GM23338 (cell line): ENCODE data around the gene SUSD2. TPM values are rescaled to one million over a fixed set of nuclear protein-coding genes. Genes with fewer than 3 reads are reported as not detected.

Experiments used
- ATAC-seq: fragments of 200-7000 bp; cut with Tn5 transposase; 3 replicates; pipeline ENCODE4 v1.9.1; 2020
- DNase-seq: peaks from one replicate; pipeline ENCODE4 v3.0.0-alpha.2; 2015; ENCODE audit warnings: low spot score
- H2AFZ ChIP-seq: fragments of 200-600 bp; sonication (generic); 2 replicates; pipeline ENCODE4 v1.8.0; 2016; ENCODE audit warnings: antibody characterized with exemption, mild to moderate bottlenecking, moderate library complexity
- H3F3A ChIP-seq: fragments of 200-600 bp; sonication (generic); replicated peaks from 2 replicates; pipeline ENCODE4 v1.8.0; 2017; ENCODE audit warnings: antibody characterized with exemption, mixed run types, low read depth
- H3K27ac ChIP-seq: fragments of 200-600 bp; sonication (generic); 2 replicates; pipeline ENCODE4 v1.6.1; 2016; ENCODE audit warnings: low read depth
- H3K27me3 ChIP-seq: fragments of 200-600 bp; sonication (generic); 2 replicates; pipeline ENCODE4 v1.8.0; 2016; ENCODE audit warnings: mild to moderate bottlenecking, mixed run types, moderate library complexity; ENCODE audit not compliant: insufficient read depth
- H3K36me3 ChIP-seq: fragments of 200-600 bp; sonication (generic); 2 replicates; pipeline ENCODE4 v1.8.0; 2016; ENCODE audit warnings: mild to moderate bottlenecking; ENCODE audit not compliant: insufficient read depth
- H3K4me1 ChIP-seq: fragments of 200-600 bp; sonication (generic); 2 replicates; pipeline ENCODE4 v1.8.0; 2016; ENCODE audit warnings: mild to moderate bottlenecking, moderate library complexity; ENCODE audit not compliant: insufficient read depth
- H3K4me2 ChIP-seq: fragments of 200-600 bp; sonication (generic); 2 replicates; pipeline ENCODE4 v1.7.1; 2017; ENCODE audit warnings: mixed run types
- H3K4me3 ChIP-seq: fragments of 200-600 bp; sonication (generic); 2 replicates; pipeline ENCODE4 v1.6.1; 2016; ENCODE audit warnings: mixed run types
- H3K79me2 ChIP-seq: fragments of 200-600 bp; sonication (generic); replicated peaks from 2 replicates; pipeline ENCODE4 v1.8.0; 2017; ENCODE audit warnings: mild to moderate bottlenecking; ENCODE audit not compliant: insufficient read depth
- H3K9me2 ChIP-seq: fragments of 200-600 bp; sonication (generic); 2 replicates; pipeline ENCODE4 v1.8.0; 2017; ENCODE audit not compliant: insufficient read depth
- H4K20me1 ChIP-seq: fragments of 200-600 bp; sonication (generic); replicated peaks from 2 replicates; pipeline ENCODE4 v1.8.0; 2017; ENCODE audit warnings: mild to moderate bottlenecking; ENCODE audit not compliant: insufficient read depth
- H3K27ac Mint-ChIP-seq: 2 replicates; pipeline ENCODE4 v1.8.0; 2020; ENCODE audit warnings: inconsistent platforms, mild to moderate bottlenecking, moderate library complexity, mixed read lengths
- H3K27me3 Mint-ChIP-seq: 3 replicates; pipeline ENCODE4 v1.8.0; 2022; ENCODE audit warnings: low read depth, mild to moderate bottlenecking, moderate library complexity, mixed read lengths, inconsistent platforms; ENCODE audit not compliant: insufficient read depth, poor library complexity
- H3K36me3 Mint-ChIP-seq: 3 replicates; pipeline ENCODE4 v1.8.0; 2021; ENCODE audit warnings: low read depth, mild to moderate bottlenecking, inconsistent platforms, moderate library complexity, mixed read lengths
- H3K4me1 Mint-ChIP-seq: 3 replicates; pipeline ENCODE4 v1.8.0; 2020; ENCODE audit warnings: mild to moderate bottlenecking, inconsistent platforms, mixed read lengths
- H3K4me3 Mint-ChIP-seq: 3 replicates; pipeline ENCODE4 v1.8.0; 2021; ENCODE audit warnings: moderate library complexity, mild to moderate bottlenecking, inconsistent platforms, mixed read lengths
- H3K9me3 Mint-ChIP-seq: 3 replicates; pipeline ENCODE4 v1.8.0; 2020; ENCODE audit warnings: moderate library complexity, mild to moderate bottlenecking, inconsistent platforms, mixed read lengths
- CREB1 ChIP-seq: fragments of 250-450 bp; sonication (Bioruptor Pico); IDR thresholded peaks from 2 replicates; pipeline ENCODE4 v1.5.0; 2020; ENCODE audit warnings: low read depth, mild to moderate bottlenecking, moderate library complexity
- EZH2 ChIP-seq: fragments of 200-600 bp; sonication (generic); IDR thresholded peaks from one replicate; pipeline ENCODE4 v1.8.0; 2017; ENCODE audit warnings: antibody characterized with exemption, mild to moderate bottlenecking, low read depth; ENCODE audit not compliant: unreplicated experiment
- EZH2phosphoT487 ChIP-seq: fragments of 200-600 bp; sonication (generic); IDR thresholded peaks from one replicate; pipeline ENCODE4 v1.8.1; 2018; ENCODE audit warnings: antibody characterized with exemption; ENCODE audit not compliant: unreplicated experiment
- JUNB ChIP-seq: IDR thresholded peaks from one replicate; pipeline ENCODE4 v1.6.1; 2016; ENCODE audit warnings: antibody characterized with exemption; ENCODE audit not compliant: unreplicated experiment
- NANOG ChIP-seq: IDR thresholded peaks from 2 replicates; pipeline ENCODE4 v1.6.1; 2016; ENCODE audit warnings: antibody characterized with exemption, borderline replicate concordance
- POLR2AphosphoS5 ChIP-seq: IDR thresholded peaks from 2 replicates; pipeline ENCODE4 v1.6.1; 2016; ENCODE audit warnings: antibody characterized with exemption, low read depth
- REST ChIP-seq: IDR thresholded peaks from one replicate; pipeline ENCODE4 v1.6.1; 2018; ENCODE audit warnings: antibody characterized with exemption; ENCODE audit not compliant: unreplicated experiment
- STAT1 ChIP-seq: IDR thresholded peaks from one replicate; pipeline ENCODE4 v1.6.1; 2016; ENCODE audit warnings: antibody characterized with exemption; ENCODE audit not compliant: unreplicated experiment
- ZNF114 ChIP-seq: fragments of 250-450 bp; sonication (Bioruptor Pico); IDR thresholded peaks from 2 replicates; pipeline ENCODE4 v1.5.0; 2020; ENCODE audit warnings: mild to moderate bottlenecking, moderate library complexity
- ZNF331 ChIP-seq: fragments of 250-450 bp; sonication (Bioruptor Pico); IDR thresholded peaks from 2 replicates; pipeline ENCODE4 v1.5.0; 2020; ENCODE audit warnings: low read depth, mild to moderate bottlenecking, moderate library complexity
- polyA plus RNA-seq: library from polyadenylated mRNA; unstranded; fragments of >200 nt; fragmentation: Nextera tagmentation; extraction: Ambion mirVana; gene quantifications from 2 replicates; pipeline ENCODE4 v1.2.1, GENCODE V29; 2016
- total RNA-seq: library from RNA; depleted of rRNA; stranded (reverse); fragments of >200 nt; shearing (Covaris generic); gene quantifications from 2 replicates; pipeline ENCODE4 v1.2.3, GENCODE V29; 2014
- TF ChIP-seq, protein P1 (sequence below), 2 experiments: fragments of 200-600 bp in 1 of 2; sonication (generic) in 1 of 2; conservative IDR thresholded peaks; 2 replicates each; pipeline versions ENCODE4 v1.5.1 to v1.6.1; 2016 to 2017; ENCODE audit warnings: antibody characterized with exemption in 2 of 2, low read depth in 2 of 2, mild to moderate bottlenecking in 2 of 2, moderate library complexity in 1 of 2
- TF ChIP-seq, protein P2 (sequence below): fragments of 250-450 bp; sonication (Bioruptor Pico); IDR thresholded peaks from 2 replicates; pipeline ENCODE4 v1.5.0; 2020; ENCODE audit warnings: mild to moderate bottlenecking, moderate library complexity
- TF ChIP-seq, protein P3 (sequence below): IDR thresholded peaks from 2 replicates; pipeline ENCODE4 v1.6.1; 2016; ENCODE audit warnings: antibody characterized with exemption

Gene SUSD2
- total and polyA plus RNA-seq, 2 experiments from 2014 or later = 0.74 to 2.1 TPM

DNA sequence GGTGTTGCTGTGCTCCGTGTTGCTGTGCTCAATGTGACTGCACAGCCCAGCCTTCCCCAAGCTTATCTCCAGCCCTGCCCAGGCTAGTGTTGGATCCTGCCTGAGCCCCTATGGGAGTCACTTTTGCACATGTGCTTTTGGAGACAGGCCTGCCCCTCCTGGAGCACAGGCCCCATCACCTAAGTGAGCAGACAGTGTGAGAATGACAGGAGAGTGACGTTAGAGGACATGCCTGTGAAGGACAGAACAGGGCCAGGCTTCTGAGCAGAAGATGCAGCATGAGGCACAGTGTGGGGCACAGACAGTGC, 36.6 kb upstream of the SUSD2 start:
- Histone ChIP-seq H3K27me3 (no peaks in the 10 kb centered on the region), H3K4me2 (no peak overlapping the region), H2AFZ (no peak overlapping the region), H3K36me3 (no peaks in the 10 kb centered on the region), H4K20me1 (no peaks in the 10 kb centered on the region), H3K79me2 (no peaks in the 10 kb centered on the region), H3F3A (no peaks in the 10 kb centered on the region), H3K4me3 (no peak overlapping the region), H3K4me1 (peaks cover 24% of the 10 kb centered on the region), H3K27ac (no peak overlapping the region), H3K9me2 (no peaks in the 10 kb centered on the region)
- Mint-ChIP-seq H3K27ac (peak overlapping the region; percentile 77), H3K4me1 (peaks cover 26% of the 10 kb centered on the region), H3K9me3 (no peaks in the 10 kb centered on the region), H3K4me3 (no peak overlapping the region), H3K36me3 (peaks cover 4% of the 10 kb centered on the region; the same call in 2 of the 3 replicates), H3K27me3 (peaks cover 28% of the 10 kb centered on the region)
- ATAC-seq (no peak), DNase-seq (no peak)
- TF ChIP-seq NANOG (no peak), REST (no peak), STAT1 (no peak), ZNF331 (no peak), EZH2 (no peak), JUNB (no peak), CREB1 (CRISPR knock-in tag) (no peak), POLR2AphosphoS5 (no peak), ZNF114 (CRISPR knock-in tag) (no peak), EZH2phosphoT487 (no peak)
- TF ChIP-seq, protein P1, sequence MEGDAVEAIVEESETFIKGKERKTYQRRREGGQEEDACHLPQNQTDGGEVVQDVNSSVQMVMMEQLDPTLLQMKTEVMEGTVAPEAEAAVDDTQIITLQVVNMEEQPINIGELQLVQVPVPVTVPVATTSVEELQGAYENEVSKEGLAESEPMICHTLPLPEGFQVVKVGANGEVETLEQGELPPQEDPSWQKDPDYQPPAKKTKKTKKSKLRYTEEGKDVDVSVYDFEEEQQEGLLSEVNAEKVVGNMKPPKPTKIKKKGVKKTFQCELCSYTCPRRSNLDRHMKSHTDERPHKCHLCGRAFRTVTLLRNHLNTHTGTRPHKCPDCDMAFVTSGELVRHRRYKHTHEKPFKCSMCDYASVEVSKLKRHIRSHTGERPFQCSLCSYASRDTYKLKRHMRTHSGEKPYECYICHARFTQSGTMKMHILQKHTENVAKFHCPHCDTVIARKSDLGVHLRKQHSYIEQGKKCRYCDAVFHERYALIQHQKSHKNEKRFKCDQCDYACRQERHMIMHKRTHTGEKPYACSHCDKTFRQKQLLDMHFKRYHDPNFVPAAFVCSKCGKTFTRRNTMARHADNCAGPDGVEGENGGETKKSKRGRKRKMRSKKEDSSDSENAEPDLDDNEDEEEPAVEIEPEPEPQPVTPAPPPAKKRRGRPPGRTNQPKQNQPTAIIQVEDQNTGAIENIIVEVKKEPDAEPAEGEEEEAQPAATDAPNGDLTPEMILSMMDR (conservative IDR thresholded peaks at IDR 0.05; ENCODE audit: low read depth in 2 of 2) = no peak
- TF ChIP-seq, protein P2, sequence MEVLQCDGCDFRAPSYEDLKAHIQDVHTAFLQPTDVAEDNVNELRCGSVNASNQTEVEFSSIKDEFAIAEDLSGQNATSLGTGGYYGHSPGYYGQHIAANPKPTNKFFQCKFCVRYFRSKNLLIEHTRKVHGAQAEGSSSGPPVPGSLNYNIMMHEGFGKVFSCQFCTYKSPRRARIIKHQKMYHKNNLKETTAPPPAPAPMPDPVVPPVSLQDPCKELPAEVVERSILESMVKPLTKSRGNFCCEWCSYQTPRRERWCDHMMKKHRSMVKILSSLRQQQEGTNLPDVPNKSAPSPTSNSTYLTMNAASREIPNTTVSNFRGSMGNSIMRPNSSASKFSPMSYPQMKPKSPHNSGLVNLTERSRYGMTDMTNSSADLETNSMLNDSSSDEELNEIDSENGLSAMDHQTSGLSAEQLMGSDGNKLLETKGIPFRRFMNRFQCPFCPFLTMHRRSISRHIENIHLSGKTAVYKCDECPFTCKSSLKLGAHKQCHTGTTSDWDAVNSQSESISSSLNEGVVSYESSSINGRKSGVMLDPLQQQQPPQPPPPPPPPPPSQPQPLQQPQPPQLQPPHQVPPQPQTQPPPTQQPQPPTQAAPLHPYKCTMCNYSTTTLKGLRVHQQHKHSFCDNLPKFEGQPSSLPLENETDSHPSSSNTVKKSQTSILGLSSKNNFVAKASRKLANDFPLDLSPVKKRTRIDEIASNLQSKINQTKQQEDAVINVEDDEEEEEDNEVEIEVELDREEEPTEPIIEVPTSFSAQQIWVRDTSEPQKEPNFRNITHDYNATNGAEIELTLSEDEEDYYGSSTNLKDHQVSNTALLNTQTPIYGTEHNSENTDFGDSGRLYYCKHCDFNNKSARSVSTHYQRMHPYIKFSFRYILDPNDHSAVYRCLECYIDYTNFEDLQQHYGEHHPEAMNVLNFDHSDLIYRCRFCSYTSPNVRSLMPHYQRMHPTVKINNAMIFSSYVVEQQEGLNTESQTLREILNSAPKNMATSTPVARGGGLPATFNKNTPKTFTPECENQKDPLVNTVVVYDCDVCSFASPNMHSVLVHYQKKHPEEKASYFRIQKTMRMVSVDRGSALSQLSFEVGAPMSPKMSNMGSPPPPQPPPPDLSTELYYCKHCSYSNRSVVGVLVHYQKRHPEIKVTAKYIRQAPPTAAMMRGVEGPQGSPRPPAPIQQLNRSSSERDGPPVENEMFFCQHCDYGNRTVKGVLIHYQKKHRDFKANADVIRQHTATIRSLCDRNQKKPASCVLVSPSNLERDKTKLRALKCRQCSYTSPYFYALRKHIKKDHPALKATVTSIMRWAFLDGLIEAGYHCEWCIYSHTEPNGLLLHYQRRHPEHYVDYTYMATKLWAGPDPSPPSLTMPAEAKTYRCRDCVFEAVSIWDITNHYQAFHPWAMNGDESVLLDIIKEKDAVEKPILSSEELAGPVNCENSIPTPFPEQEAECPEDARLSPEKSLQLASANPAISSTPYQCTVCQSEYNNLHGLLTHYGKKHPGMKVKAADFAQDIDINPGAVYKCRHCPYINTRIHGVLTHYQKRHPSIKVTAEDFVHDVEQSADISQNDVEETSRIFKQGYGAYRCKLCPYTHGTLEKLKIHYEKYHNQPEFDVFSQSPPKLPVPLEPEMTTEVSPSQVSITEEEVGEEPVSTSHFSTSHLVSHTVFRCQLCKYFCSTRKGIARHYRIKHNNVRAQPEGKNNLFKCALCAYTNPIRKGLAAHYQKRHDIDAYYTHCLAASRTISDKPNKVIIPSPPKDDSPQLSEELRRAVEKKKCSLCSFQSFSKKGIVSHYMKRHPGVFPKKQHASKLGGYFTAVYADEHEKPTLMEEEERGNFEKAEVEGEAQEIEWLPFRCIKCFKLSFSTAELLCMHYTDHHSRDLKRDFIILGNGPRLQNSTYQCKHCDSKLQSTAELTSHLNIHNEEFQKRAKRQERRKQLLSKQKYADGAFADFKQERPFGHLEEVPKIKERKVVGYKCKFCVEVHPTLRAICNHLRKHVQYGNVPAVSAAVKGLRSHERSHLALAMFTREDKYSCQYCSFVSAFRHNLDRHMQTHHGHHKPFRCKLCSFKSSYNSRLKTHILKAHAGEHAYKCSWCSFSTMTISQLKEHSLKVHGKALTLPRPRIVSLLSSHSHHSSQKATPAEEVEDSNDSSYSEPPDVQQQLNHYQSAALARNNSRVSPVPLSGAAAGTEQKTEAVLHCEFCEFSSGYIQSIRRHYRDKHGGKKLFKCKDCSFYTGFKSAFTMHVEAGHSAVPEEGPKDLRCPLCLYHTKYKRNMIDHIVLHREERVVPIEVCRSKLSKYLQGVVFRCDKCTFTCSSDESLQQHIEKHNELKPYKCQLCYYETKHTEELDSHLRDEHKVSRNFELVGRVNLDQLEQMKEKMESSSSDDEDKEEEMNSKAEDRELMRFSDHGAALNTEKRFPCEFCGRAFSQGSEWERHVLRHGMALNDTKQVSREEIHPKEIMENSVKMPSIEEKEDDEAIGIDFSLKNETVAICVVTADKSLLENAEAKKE (CRISPR knock-in tag) = no peak
- TF ChIP-seq, protein P3, sequence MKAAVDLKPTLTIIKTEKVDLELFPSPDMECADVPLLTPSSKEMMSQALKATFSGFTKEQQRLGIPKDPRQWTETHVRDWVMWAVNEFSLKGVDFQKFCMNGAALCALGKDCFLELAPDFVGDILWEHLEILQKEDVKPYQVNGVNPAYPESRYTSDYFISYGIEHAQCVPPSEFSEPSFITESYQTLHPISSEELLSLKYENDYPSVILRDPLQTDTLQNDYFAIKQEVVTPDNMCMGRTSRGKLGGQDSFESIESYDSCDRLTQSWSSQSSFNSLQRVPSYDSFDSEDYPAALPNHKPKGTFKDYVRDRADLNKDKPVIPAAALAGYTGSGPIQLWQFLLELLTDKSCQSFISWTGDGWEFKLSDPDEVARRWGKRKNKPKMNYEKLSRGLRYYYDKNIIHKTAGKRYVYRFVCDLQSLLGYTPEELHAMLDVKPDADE = no peak
